Neural progenitor cell (in vitro differentiated cells): ENCODE data around the gene FLT4.

ENCODE experiments used
- EZH2 ChIP-seq: fragments of 200-600 bp; sonication (generic); IDR thresholded peaks from 2 replicates; pipeline ENCODE4 v1.6.1; 2017; ENCODE audit warnings: antibody characterized with exemption, mild to moderate bottlenecking, moderate library complexity
- TF ChIP-seq, protein P1 (sequence below): fragments of 200-600 bp; sonication (generic); IDR thresholded peaks from 2 replicates; pipeline ENCODE4 v1.5.1; 2017; ENCODE audit warnings: antibody characterized with exemption, mild to moderate bottlenecking

GRCh38 chr5:180647941-180648500 is 1.4 kb downstream of the FLT4 start:
- TF ChIP-seq EZH2 = no peak
- TF ChIP-seq, protein P1, sequence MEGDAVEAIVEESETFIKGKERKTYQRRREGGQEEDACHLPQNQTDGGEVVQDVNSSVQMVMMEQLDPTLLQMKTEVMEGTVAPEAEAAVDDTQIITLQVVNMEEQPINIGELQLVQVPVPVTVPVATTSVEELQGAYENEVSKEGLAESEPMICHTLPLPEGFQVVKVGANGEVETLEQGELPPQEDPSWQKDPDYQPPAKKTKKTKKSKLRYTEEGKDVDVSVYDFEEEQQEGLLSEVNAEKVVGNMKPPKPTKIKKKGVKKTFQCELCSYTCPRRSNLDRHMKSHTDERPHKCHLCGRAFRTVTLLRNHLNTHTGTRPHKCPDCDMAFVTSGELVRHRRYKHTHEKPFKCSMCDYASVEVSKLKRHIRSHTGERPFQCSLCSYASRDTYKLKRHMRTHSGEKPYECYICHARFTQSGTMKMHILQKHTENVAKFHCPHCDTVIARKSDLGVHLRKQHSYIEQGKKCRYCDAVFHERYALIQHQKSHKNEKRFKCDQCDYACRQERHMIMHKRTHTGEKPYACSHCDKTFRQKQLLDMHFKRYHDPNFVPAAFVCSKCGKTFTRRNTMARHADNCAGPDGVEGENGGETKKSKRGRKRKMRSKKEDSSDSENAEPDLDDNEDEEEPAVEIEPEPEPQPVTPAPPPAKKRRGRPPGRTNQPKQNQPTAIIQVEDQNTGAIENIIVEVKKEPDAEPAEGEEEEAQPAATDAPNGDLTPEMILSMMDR = no peak
